Measurements from ENCODE around the gene MOK. TPM values are rescaled to one million over a fixed set of nuclear protein-coding genes. Genes with fewer than 3 reads are reported as not detected.
A peak's percentile ranks its signal among the peaks of the same experiment; 100 is the strongest.

The MOK gene
- total RNA-seq, 4 donors from 2014 or later, result 3.0 to 16.0 (median 11.1) TPM

GRCh38 chr14:102326583-102326982, 21.6 kb upstream of the MOK start:
- in situ Hi-C loops (cut with MboI; ENCODE audit: low pct_ligation_motif_present in 1 of 4, low pct_unique_long_range_greater_than_20kb in 1 of 4, low sequenced_read_pairs in 3 of 4) (no loop called here), intact Hi-C loops (cut with DNase I; ENCODE audit: low total_unique reads) (no loop called here)
- TF ChIP-seq POLR2AphosphoS5 (IDR thresholded peaks at IDR 0.05), result no peak
- no peak for TF ChIP-seq CTCF (IDR thresholded peaks at IDR 0.05)
- TF ChIP-seq POLR2A (IDR thresholded peaks at IDR 0.05), result no peak
- no peak for TF ChIP-seq EP300 (IDR thresholded peaks at IDR 0.05; ENCODE audit: low read depth)
- Histone ChIP-seq H3K9me3 (no peaks in the 10 kb centered on the region), H3K4me1 (peaks cover 0 to 6% (median 2%) of the 10 kb centered on the region in 4 donors), H3K36me3 (no peaks in the 10 kb centered on the region), H3K27me3 (no peaks in the 10 kb centered on the region), H3K4me3 (no peak overlapping the region), H3K27ac (no peak overlapping the region)
- 93 to 100% methylated on average over 6 to 14 of the region's 14 CpGs for WGBS, 2 donors (ENCODE audit: low coverage in 1 of 2)
- no peak for DNase-seq

GRCh38 chr14:102325791-102326345, 20.9 kb upstream of the MOK start:
- intact Hi-C loops (cut with DNase I; ENCODE audit: low total_unique reads) (no loop called here), in situ Hi-C loops (cut with MboI; ENCODE audit: low pct_ligation_motif_present in 1 of 4, low pct_unique_long_range_greater_than_20kb in 1 of 4, low sequenced_read_pairs in 3 of 4) (no loop called here)
- H3K9me3 ChIP-seq, result no peaks in the 10 kb centered on the region
- no peak for DNase-seq
- no peaks in the 10 kb centered on the region for H3K36me3 ChIP-seq
- H3K4me1 ChIP-seq, result peaks cover under 1 to 11% (median 6%) of the 10 kb centered on the region in 4 donors
- WGBS, 2 donors (ENCODE audit: low coverage in 1 of 2), result 34 to 58% methylated on average over 5 to 9 of the region's 9 CpGs
- TF ChIP-seq CTCF (IDR thresholded peaks at IDR 0.05) (no peak), POLR2A (IDR thresholded peaks at IDR 0.05) (no peak), POLR2AphosphoS5 (IDR thresholded peaks at IDR 0.05) (no peak), EP300 (IDR thresholded peaks at IDR 0.05; ENCODE audit: low read depth) (no peak)
- H3K4me3 ChIP-seq, result no peak overlapping the region
- no peaks in the 10 kb centered on the region for H3K27me3 ChIP-seq
- no peak overlapping the region for H3K27ac ChIP-seq

GRCh38 chr14:102323102-102323501, 18.1 kb upstream of the MOK start:
- intact Hi-C loops (cut with DNase I; ENCODE audit: low total_unique reads), result no loop called here
- in situ Hi-C loops (cut with MboI; ENCODE audit: low pct_ligation_motif_present in 1 of 4, low pct_unique_long_range_greater_than_20kb in 1 of 4, low sequenced_read_pairs in 3 of 4), result loop anchor here in 1 of 4 donors (25.0 kb wide), 3 partner anchors 261 to 611 kb away; partner anchors contain the start of gene DYNC1H1
- peak; percentile 56 for DNase-seq
- Histone ChIP-seq H3K36me3 (no peaks in the 10 kb centered on the region), H3K4me1 (peaks cover 12 to 31% (median 21%) of the 10 kb centered on the region in 4 donors), H3K27ac (peak overlapping the region in 2 of 4 donors; percentile 7 to 15), H3K9me3 (no peaks in the 10 kb centered on the region), H3K27me3 (no peaks in the 10 kb centered on the region), H3K4me3 (no peak overlapping the region)
- 24% methylated on average over 8 of the region's 8 CpGs; no CpG with 5 or more reads in 1 of the 2 donors for WGBS, 2 donors (ENCODE audit: low coverage in 1 of 2)
- peak; percentile 35 to 52 (median 46) for TF ChIP-seq CTCF (IDR thresholded peaks at IDR 0.05)
- no peak for TF ChIP-seq EP300 (IDR thresholded peaks at IDR 0.05; ENCODE audit: low read depth)

GRCh38 chr14:102321456-102322422, 16.8 kb upstream of the MOK start:
- Histone ChIP-seq H3K4me3 (no peak overlapping the region), H3K27me3 (no peaks in the 10 kb centered on the region), H3K9me3 (no peaks in the 10 kb centered on the region), H3K36me3 (no peaks in the 10 kb centered on the region), H3K27ac (no peak overlapping the region), H3K4me1 (peaks cover 12 to 36% (median 26%) of the 10 kb centered on the region in 4 donors)
- 65 to 86% methylated on average over 2 to 12 of the region's 12 CpGs for WGBS, 2 donors (ENCODE audit: low coverage in 1 of 2)
- no peak for TF ChIP-seq POLR2AphosphoS5 (IDR thresholded peaks at IDR 0.05)
- TF ChIP-seq CTCF (IDR thresholded peaks at IDR 0.05), result no peak
- TF ChIP-seq POLR2A (IDR thresholded peaks at IDR 0.05), result no peak
- TF ChIP-seq EP300 (IDR thresholded peaks at IDR 0.05; ENCODE audit: low read depth), result no peak
- in situ Hi-C loops (cut with MboI; ENCODE audit: low pct_ligation_motif_present in 1 of 4, low pct_unique_long_range_greater_than_20kb in 1 of 4, low sequenced_read_pairs in 3 of 4), result loop anchor here in 1 of 4 donors (25.0 kb wide), 3 partner anchors 259 to 609 kb away; partner anchors contain the start of gene DYNC1H1
- intact Hi-C loops (cut with DNase I; ENCODE audit: low total_unique reads), result no loop called here
- no peak for DNase-seq
